PFSK-1 (cell line): ENCODE measurements around the gene HSPB9.

Experiments used
- REST ChIP-seq, 2 experiments: IDR thresholded peaks; 2 replicates each; pipeline versions ENCODE4 v1.6.1 to v1.8.0; 2011 to 2012; ENCODE audit warnings: low read depth in 2 of 2, low read length in 2 of 2, control low read depth in 1 of 2, inconsistent platforms in 1 of 2, mild to moderate bottlenecking in 1 of 2, moderate library complexity in 1 of 2; ENCODE audit not compliant: insufficient read depth in 1 of 2
- SIN3A ChIP-seq: IDR thresholded peaks from 2 replicates; pipeline ENCODE4 v1.6.1; 2012; ENCODE audit warnings: mild to moderate bottlenecking, low read length, moderate library complexity, borderline replicate concordance; ENCODE audit not compliant: insufficient read depth

- TF ChIP-seq REST (IDR thresholded peaks at IDR 0.05; ENCODE audit: insufficient read depth in 1 of 2, low read depth in 2 of 2, low read length in 2 of 2) (no peak), SIN3A (no peak)
Observed at GRCh38 chr17:42114118-42114517, 8.5 kb upstream of the HSPB9 start.
